ENCODE results near the gene PDGFB. TPM values are rescaled to one million over a fixed set of nuclear protein-coding genes. Genes with fewer than 3 reads are reported as not detected.

The PDGFB gene
- total RNA-seq, 3 donors from 2014 or later (not counting 1 experiment from before 2014, with no cell fraction given): 0.28 to 1.2 (median 0.31) TPM

DNA sequence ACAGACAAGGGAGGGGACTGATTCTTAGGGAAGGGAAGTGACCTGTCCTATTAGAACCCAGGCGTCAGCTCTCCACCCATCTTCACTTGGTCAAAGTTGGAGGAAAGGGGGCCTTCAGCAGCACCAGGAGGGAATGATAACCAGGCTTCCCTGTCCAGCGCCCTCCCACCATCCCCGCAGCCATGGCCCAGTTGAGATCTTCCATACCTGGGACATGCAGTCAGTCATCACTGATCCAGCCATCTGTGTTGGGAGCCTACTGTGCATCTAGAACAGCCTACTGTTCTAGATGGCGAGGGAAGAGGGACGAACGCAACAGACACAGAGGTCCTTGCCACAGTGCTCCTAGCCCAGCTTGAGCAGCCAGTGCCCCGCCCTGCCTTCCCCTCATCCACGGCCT is 40.6 kb downstream of the PDGFB start:
- no peaks in the 10 kb centered on the region for H3K27me3 ChIP-seq (ENCODE audit: control insufficient read depth, insufficient read depth, low read length)
- H3K36me3 ChIP-seq (ENCODE audit: control insufficient read depth, insufficient read depth, low read length): no peaks in the 10 kb centered on the region
- ATAC-seq (no peak), DNase-seq (no peak)
- Mint-ChIP-seq H3K27me3 (ENCODE audit: low read depth in 2 of 2) (peaks cover 0 to 15% of the 10 kb centered on the region in 2 donors), H3K4me3 (no peak overlapping the region), H3K27ac (peak overlapping the region in 1 of 2 donors; percentile 54), H3K36me3 (no peaks in the 10 kb centered on the region), H3K4me1 (peaks cover 7 to 42% of the 10 kb centered on the region in 2 donors), H3K9me3 (no peaks in the 10 kb centered on the region)
- no peak overlapping the region for H3K4me3 ChIP-seq (ENCODE audit: low read length)
- H3K9me3 ChIP-seq (ENCODE audit: control insufficient read depth, insufficient read depth, low read length): no peaks in the 10 kb centered on the region
- peaks cover 30% of the 10 kb centered on the region for H3K4me1 ChIP-seq (ENCODE audit: control insufficient read depth, insufficient read depth, low read length)
- TF ChIP-seq, protein P1, sequence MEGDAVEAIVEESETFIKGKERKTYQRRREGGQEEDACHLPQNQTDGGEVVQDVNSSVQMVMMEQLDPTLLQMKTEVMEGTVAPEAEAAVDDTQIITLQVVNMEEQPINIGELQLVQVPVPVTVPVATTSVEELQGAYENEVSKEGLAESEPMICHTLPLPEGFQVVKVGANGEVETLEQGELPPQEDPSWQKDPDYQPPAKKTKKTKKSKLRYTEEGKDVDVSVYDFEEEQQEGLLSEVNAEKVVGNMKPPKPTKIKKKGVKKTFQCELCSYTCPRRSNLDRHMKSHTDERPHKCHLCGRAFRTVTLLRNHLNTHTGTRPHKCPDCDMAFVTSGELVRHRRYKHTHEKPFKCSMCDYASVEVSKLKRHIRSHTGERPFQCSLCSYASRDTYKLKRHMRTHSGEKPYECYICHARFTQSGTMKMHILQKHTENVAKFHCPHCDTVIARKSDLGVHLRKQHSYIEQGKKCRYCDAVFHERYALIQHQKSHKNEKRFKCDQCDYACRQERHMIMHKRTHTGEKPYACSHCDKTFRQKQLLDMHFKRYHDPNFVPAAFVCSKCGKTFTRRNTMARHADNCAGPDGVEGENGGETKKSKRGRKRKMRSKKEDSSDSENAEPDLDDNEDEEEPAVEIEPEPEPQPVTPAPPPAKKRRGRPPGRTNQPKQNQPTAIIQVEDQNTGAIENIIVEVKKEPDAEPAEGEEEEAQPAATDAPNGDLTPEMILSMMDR (IDR thresholded peaks at IDR 0.05): no peak
- H3K27ac ChIP-seq (ENCODE audit: low read length): no peak overlapping the region
- WGBS (ENCODE audit: insufficient coverage): 92% methylated on average over 8 of the region's 8 CpGs
- intact Hi-C loops (cut with micrococcal nuclease): no loop called here

- Histone ChIP-seq H3K4me1 (ENCODE audit: control insufficient read depth, insufficient read depth, low read length) (no peaks in the 10 kb centered on the region), H3K36me3 (ENCODE audit: control insufficient read depth, insufficient read depth, low read length) (no peaks in the 10 kb centered on the region), H3K9me3 (ENCODE audit: control insufficient read depth, insufficient read depth, low read length) (no peaks in the 10 kb centered on the region), H3K4me3 (ENCODE audit: low read length) (no peak overlapping the region), H3K27me3 (ENCODE audit: control insufficient read depth, insufficient read depth, low read length) (no peaks in the 10 kb centered on the region), H3K27ac (ENCODE audit: low read length) (no peak overlapping the region)
- no peak overlapping the region for H3K4me3 Mint-ChIP-seq
- DNase-seq (no peak), ATAC-seq (no peak)
- no peak overlapping the region for H3K27ac Mint-ChIP-seq
- intact Hi-C loops (cut with micrococcal nuclease): no loop called here
- H3K4me1 Mint-ChIP-seq: no peaks in the 10 kb centered on the region
- peaks cover 13% of the 10 kb centered on the region for H3K36me3 Mint-ChIP-seq
- 100% methylated on average over 2 of the region's 5 CpGs for WGBS (ENCODE audit: insufficient coverage)
- peaks cover 7 to 9% of the 10 kb centered on the region in 2 donors for H3K27me3 Mint-ChIP-seq (ENCODE audit: low read depth in 2 of 2)
- H3K9me3 Mint-ChIP-seq: peaks cover 0 to 6% of the 10 kb centered on the region in 2 donors
- TF ChIP-seq, protein P1 (IDR thresholded peaks at IDR 0.05): no peak
Measured at GRCh38 chr22:39197578-39197977, 47.2 kb downstream of the PDGFB start.

DNA sequence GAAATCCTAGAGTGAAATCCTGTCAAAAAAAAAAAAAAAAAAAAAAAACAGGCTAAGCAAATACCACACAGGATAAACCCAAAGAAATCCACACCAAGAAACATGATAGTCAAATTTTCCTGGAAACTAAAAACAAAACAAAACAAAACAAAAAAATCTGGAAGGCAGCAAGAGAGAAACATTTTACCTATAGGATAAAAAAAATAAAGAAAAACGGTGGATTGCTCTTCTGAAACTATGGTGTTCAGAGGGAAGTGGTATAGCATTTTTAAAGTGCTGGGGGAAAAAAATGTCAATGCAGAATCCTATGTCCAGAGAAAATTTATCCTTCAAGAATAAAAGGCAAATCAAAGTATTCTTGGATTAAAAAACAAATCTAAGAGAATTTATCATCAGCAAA is 50.7 kb downstream of the PDGFB start:
- TF ChIP-seq, protein P1 (IDR thresholded peaks at IDR 0.05): no peak
- no peak overlapping the region for H3K27ac Mint-ChIP-seq
- H3K27ac ChIP-seq (ENCODE audit: low read length): no peak overlapping the region
- H3K27me3 ChIP-seq (ENCODE audit: control insufficient read depth, insufficient read depth, low read length): no peaks in the 10 kb centered on the region
- DNase-seq (no peak), ATAC-seq (no peak)
- intact Hi-C loops (cut with micrococcal nuclease): no loop called here
- peaks cover 6 to 10% of the 10 kb centered on the region in 2 donors for H3K27me3 Mint-ChIP-seq (ENCODE audit: low read depth in 2 of 2)
- no peaks in the 10 kb centered on the region for H3K9me3 ChIP-seq (ENCODE audit: control insufficient read depth, insufficient read depth, low read length)
- H3K36me3 Mint-ChIP-seq: peaks cover 13% of the 10 kb centered on the region
- H3K4me1 Mint-ChIP-seq: no peaks in the 10 kb centered on the region
- H3K4me3 ChIP-seq (ENCODE audit: low read length): no peak overlapping the region
- no peak overlapping the region for H3K4me3 Mint-ChIP-seq
- no peaks in the 10 kb centered on the region for H3K36me3 ChIP-seq (ENCODE audit: control insufficient read depth, insufficient read depth, low read length)
- H3K4me1 ChIP-seq (ENCODE audit: control insufficient read depth, insufficient read depth, low read length): no peaks in the 10 kb centered on the region
- 0% methylated on average over 1 of the region's 1 CpG for WGBS (ENCODE audit: insufficient coverage)
- H3K9me3 Mint-ChIP-seq: peaks cover 0 to 6% of the 10 kb centered on the region in 2 donors

DNA sequence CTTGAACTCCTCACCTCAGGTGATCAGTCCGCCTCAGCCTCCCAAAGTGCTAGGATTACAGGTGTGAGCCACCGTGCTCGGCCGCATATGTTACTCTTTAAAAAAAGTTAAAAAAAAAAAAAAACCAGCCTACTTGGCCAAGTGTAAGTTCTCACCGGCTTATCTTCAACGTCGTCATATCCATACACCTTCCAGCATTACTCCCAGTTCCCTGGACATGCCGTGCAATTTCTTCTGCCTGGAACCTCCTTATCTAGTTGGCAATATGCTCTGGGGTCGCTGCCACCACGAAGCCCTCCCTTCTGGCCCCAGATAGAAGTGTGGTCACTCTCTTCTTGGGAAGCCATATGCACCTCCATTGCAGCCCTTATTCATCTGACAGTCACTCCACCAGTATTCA is 56.0 kb downstream of the PDGFB start:
- Histone ChIP-seq H3K36me3 (ENCODE audit: control insufficient read depth, insufficient read depth, low read length) (no peaks in the 10 kb centered on the region), H3K27me3 (ENCODE audit: control insufficient read depth, insufficient read depth, low read length) (no peaks in the 10 kb centered on the region), H3K4me3 (ENCODE audit: low read length) (no peak overlapping the region), H3K9me3 (ENCODE audit: control insufficient read depth, insufficient read depth, low read length) (no peaks in the 10 kb centered on the region), H3K27ac (ENCODE audit: low read length) (no peak overlapping the region), H3K4me1 (ENCODE audit: control insufficient read depth, insufficient read depth, low read length) (peaks cover 7% of the 10 kb centered on the region)
- no peak overlapping the region for H3K4me3 Mint-ChIP-seq
- ATAC-seq (no peak), DNase-seq (no peak)
- H3K4me1 Mint-ChIP-seq: peaks cover 0 to 6% of the 10 kb centered on the region in 2 donors
- no peak overlapping the region for H3K27ac Mint-ChIP-seq
- TF ChIP-seq, protein P1 (IDR thresholded peaks at IDR 0.05): no peak
- 89% methylated on average over 10 of the region's 10 CpGs for WGBS (ENCODE audit: insufficient coverage)
- H3K9me3 Mint-ChIP-seq: no peaks in the 10 kb centered on the region
- intact Hi-C loops (cut with micrococcal nuclease): no loop called here
- peaks cover 5 to 10% of the 10 kb centered on the region in 2 donors for H3K27me3 Mint-ChIP-seq (ENCODE audit: low read depth in 2 of 2)
- peaks cover 4% of the 10 kb centered on the region for H3K36me3 Mint-ChIP-seq
